ENCODE results near the gene SEPSECS.

The SEPSECS gene

DNA sequence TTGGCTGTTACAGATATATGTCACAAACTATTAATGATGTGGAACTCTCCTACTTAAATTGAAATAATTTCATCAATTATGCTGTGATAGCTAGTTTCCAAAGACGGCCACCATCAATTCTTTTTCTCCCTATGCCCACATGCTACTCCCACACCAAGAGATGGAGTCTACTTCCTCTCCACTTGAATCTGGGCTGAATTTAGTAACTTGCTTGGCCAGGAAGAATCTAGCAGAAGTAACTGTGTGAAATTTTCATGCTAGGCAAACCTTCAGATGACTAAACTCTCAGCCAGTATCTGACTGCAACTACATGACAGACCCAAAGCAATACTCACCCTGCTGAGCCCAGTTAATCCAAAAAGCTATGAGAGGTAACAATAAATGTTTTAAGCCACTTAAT, 3.2 kb downstream of the SEPSECS start:
- DNase-seq (ENCODE audit: low read depth in 3 of 3, low spot score in 1 of 3) = no peak

DNA sequence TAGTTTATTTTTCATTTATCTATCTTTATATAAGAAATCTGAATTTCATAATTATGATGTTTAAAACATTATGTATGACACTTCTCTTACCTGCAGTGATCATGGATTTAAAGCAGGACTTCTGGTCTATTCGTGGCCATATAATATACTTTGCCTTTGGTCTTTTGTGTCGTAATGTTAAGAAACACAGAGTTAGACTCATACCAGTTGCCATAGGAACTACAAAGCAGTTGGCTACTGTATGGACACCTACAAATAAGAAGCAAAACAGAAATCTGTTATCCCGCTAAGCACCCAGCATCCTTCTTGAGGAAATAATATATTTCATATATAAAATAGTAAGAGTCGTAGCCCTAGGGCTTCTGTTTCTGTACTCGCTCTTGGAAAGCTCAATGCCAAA, 4.3 kb downstream of the SEPSECS start:
- DNase-seq (ENCODE audit: low read depth in 3 of 3, low spot score in 1 of 3) = no peak

DNA sequence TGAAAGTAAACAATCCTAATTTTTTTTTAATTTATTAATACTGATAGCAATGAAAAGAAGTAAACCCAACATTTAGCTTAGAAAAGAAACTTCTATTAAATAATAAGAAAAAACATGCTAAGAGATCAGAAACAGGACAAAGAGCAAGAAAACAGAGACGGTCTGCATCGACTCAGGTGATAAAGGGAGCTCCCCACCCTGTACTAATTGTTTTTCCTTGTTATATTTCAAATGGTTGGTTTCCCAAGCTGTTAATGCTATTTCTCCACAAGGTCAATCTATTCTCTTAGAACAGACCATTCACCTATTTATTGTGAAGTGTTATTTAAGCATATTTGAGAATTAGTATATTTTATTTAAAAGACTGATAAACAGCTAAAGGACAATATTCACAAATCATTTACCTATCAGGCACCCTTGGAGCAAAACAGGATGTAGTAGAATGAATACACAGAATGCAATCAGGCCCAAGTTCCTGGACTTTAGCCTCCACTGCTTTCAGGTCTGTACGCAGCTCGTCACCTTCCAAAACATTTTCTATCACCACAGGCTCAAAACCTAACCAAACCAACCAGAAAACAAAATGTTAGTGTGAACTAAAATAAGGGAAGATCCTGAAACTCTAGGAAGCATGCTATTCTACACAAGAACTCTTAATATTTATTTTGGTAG, 5.5 kb downstream of the SEPSECS start:
- no peak for DNase-seq (ENCODE audit: low read depth in 3 of 3, low spot score in 1 of 3)

DNA sequence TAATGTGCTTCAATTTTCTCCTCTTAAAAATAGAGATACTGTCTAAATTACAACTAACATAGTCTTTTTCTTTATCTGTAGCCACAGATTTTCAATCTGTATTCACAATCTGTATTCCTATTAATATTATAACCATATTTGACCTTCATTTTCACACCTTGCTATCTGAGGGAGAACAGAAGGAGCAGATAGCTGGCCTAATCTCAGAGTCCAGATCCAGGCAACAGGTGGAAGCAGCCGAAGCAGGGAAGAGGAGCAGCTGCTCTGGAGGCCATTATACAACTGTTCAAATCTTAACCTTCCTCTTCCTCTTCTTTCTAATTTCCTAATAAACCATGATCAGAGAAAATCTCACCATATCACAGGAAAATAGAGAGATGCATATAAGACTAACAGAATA, 14.2 kb downstream of the SEPSECS start:
- DNase-seq (ENCODE audit: low read depth in 3 of 3, low spot score in 1 of 3) = no peak

DNA sequence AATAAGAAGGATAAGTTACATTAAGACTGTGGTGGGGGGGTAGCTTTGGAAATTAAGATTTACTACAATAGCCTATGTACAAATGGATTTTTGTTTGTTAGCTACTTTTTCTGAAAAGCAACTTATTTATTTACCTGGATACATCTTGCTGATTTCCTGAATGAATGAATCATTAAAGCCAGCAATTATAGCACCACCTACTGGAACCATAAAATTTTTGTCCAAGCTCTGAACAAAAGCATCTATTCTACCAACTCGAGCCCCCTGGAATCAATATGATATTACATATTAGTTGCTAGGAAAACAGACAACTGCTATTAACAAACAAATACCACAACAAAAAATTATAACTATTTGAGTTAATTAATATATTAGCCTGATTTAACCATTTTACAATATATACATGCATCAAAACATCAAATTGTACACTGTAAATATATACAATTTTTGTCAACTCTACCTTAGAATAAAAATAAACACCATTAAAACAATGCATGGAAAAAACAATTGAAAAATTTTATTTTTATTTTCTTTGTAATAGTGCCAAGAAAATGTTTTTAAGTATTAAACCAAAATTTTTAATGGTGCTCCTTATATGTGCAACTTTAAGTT, 15.3 kb downstream of the SEPSECS start:
- no peak for DNase-seq (ENCODE audit: low read depth in 3 of 3, low spot score in 1 of 3)

DNA sequence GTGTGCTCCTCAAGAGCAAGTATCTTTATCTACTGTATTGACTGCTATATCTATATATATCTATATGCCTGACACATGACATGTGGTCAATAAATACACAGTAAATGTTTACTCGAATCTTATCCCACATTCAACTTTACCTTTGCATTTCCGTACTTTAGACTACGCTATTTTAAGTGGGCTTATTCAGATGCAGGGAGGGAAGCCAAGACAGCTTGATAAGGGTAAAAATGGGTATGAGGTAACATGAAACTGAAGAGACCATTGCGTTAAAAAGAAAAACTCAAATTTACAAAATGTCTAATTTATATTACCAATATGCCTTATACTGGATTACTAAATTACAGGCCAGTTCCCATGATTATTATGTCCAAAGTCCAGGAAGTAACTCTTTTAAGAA, 17.8 kb downstream of the SEPSECS start:
- no peak for DNase-seq (ENCODE audit: low read depth in 3 of 3, low spot score in 1 of 3)

DNA sequence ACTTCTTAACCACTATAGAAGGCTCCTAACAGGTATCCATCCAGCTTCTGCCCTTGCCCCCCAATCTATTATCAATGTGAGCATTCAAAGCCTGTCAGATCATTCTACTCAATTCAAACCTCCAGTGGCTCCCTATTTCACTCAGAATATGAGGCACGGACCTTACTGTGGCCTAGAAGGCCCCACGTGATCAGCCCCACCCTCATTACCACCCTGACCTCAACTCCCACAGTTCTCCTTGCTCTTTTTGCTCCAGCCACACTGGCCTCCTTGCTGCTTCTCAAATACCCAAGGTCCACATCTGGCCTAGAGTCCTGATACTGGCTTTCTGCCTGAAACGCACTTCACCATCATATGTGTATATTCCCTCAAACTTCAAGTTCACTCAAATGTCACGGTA, 18.7 kb downstream of the SEPSECS start:
- DNase-seq (ENCODE audit: low read depth in 3 of 3, low spot score in 1 of 3) = no peak

DNA sequence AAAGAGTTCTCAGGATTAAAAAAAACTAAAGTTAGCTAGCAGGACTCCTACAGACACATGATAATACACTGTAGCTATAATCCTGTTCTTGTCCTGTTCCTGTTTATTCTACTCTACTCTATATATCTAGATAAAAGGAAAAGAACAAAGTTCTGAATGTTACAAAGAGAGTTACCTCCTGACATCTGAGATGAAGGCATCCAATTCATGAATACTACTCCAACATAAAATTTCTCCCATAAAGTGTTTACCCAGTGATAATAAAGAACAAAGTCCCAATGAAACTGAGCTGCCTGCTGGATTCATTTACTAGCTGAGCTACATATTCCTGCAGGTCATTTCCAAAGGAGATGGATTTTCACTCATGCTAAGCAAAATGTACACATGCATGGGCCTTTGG, 27.1 kb downstream of the SEPSECS start:
- DNase-seq (ENCODE audit: low read depth in 3 of 3, low spot score in 1 of 3) = no peak

DNA sequence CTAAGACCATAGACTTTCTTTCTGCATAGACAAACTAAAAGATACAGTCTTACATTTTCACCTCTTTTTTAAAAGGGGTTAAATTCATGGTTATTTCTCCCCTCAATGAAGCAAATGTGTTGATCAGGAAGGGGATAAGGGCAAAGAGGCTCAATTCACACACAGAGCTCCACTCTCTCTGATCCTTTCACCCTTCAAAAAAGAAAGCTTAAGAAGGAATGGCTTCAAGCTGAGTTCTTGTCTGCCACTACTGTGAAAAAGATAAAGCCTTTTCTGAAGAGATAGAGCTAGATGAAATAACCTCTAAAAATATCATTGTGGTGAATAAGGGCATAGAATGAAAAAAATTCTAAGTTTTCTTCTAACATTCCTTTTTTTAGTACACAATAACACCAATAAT, 28.3 kb downstream of the SEPSECS start:
- no peak for DNase-seq (ENCODE audit: low read depth in 3 of 3, low spot score in 1 of 3)

DNA sequence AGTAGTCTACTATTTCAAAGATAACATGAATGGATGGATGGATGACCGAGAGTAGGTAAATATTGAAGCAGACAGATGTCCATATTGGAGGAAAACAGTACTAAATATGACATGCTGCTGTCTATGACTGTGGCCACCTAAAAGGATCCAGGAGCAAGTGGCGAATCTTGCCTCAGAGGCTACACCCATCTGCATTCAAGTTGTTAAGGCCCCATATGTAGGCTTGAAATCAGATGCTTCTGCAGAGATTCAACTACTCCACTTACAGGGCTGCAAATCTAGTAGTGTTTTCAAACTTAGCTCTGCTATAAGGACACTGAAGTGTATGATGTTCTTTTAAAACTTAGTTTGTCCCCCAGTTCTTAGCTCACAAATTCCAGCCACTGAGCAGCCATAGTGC, 28.9 kb downstream of the SEPSECS start:
- no peak for DNase-seq (ENCODE audit: low read depth in 3 of 3, low spot score in 1 of 3)

DNA sequence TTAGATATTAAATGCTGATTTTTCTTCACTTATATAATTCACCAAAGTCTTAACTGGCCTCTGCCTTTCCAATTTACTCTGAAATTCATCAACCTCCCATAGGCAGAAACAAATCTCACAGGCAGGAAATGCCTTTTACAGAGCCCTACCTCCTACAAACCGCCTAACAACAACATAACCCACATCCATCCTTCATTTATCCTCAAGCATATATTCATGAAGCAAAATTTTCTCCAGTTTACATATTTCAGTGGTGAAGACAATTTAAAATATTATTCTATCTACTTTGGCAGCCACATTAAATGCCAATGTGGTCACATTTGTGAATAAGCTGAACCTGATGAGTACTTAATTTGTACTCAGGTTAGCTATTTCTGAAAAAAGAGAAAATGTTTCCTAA, 30.3 kb downstream of the SEPSECS start:
- no peak for DNase-seq (ENCODE audit: low read depth in 3 of 3, low spot score in 1 of 3)

DNA sequence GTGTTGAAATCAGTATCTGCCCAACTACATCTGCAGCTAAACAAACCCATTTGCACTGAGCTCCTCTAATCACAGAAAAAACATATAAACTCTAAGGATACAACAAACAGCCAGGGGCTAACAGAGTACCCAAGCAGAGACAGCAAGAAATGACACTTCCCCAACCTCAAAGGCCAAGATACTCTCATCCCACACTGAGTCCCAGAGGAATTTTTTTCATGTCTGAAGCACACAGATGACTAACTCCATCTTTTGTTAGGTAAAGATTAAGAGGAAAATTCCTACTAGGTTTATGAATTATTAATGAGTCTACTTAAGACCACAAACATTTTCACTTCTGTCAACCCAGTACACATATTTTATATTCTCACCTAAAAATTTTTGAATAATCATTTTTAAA, 31.6 kb downstream of the SEPSECS start:
- DNase-seq (ENCODE audit: low read depth in 3 of 3, low spot score in 1 of 3) = no peak

DNA sequence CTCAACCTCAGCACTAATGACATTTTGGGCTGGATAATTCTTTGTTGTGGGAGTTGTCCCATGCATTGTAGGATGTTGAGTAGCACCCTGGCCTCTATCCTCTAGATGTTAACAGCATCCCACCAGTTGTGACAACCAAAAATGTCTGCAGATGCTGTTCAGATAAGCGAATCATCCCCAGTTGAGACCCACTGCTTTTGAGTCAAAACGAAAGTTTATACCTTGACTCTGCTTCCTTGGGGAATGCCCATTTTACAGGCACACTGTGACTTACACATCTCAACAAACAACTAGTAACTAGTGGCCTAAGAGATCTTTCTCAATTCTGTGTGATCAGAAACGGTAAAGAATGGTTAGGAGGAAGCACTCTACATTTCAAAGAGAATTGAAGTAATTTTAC, 37.0 kb downstream of the SEPSECS start:
- no peak for DNase-seq (ENCODE audit: low read depth in 3 of 3, low spot score in 1 of 3)

DNA sequence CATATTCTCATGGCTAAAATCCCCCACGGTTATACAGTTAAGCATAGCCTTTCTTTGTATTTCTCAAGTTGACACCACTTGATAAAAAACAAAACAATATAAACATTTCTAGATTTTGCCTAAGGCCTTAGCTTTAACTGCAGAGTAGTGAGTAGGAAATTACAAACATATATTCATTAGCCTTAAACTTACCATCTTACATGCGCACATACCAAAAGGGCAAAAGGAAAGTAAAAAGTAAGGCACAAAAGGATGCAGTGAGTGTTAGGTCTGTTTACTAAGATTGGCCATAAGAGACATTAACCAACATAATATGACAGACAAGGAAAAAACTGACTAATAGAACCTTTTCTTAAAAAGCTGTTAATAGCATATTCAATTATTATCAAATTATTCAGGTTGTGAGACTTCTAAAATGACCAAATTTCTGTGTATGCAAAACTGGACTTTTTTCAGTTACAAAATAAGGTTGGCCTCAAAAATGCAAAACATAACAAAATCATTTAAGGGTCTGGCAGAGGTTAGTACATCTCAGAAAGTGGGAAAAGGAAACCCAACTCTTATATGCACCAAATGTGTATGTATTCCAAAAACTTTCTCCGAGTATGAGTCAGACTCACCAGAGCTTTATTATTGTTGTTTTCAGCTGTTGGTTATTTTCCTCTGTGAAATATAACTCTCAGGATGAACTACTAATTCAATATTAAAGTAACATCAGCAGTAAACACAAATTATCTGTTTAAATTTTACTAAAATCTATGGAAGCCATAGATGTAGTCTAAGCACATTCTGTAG, 39.9 kb downstream of the SEPSECS start:
- no peak for DNase-seq (ENCODE audit: low read depth in 3 of 3, low spot score in 1 of 3)

DNA sequence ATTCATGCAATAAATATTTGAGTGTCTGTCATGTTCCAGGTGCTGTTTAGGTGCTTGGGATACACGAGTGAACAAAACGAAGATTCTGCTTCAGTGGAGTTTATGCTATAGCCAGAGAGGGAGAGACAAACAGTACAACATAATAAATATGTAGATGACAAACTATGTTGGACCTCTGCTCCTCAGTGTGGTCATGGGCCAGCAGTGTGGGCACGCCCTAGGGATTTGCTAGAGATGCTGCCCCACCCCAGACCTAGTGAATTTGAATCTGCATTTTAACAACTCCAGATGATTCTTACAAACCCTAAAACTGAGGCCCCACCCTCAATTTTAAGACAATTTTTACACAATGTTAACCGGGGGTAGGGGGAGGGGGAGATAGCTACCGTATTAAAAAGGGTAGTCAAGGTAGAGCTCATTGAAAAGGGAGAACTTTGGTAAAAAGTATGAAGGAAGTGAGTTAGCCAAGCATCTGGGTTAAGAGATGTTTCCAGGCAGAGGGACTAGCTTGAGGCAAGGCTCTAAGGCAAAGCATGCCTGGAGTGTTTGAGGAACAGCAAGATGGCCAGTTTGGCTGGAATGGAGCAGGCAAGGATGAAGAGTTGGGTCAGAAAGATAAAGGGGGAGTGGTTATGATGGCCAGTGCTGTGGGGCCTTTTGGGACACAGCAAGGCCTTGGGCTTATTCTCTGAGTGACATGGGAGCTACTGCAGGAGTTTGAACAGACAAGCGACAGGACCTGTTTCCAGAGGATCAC, 42.4 kb downstream of the SEPSECS start:
- no peak for DNase-seq (ENCODE audit: low read depth in 3 of 3, low spot score in 1 of 3)

DNA sequence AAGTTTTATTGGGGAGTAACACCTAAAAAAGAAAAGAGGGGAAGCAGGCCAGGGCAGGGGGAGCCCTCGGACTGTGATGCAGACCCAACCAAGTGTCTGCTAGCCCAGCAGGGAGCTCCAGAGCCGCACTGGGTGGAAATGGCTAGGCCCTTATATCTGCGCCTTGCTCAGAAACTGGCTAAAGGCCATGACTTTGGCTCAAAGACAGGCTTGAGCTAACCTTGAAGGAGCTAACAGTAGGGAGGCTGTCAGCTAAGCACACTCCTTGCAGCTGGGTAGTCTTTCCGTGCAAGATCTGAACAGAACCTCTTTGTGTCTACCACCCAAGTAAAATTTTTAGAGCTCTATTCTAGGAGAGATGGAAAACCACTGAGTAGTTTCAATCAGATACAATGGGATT, 43.0 kb downstream of the SEPSECS start:
- no peak for DNase-seq (ENCODE audit: low read depth in 3 of 3, low spot score in 1 of 3)

DNA sequence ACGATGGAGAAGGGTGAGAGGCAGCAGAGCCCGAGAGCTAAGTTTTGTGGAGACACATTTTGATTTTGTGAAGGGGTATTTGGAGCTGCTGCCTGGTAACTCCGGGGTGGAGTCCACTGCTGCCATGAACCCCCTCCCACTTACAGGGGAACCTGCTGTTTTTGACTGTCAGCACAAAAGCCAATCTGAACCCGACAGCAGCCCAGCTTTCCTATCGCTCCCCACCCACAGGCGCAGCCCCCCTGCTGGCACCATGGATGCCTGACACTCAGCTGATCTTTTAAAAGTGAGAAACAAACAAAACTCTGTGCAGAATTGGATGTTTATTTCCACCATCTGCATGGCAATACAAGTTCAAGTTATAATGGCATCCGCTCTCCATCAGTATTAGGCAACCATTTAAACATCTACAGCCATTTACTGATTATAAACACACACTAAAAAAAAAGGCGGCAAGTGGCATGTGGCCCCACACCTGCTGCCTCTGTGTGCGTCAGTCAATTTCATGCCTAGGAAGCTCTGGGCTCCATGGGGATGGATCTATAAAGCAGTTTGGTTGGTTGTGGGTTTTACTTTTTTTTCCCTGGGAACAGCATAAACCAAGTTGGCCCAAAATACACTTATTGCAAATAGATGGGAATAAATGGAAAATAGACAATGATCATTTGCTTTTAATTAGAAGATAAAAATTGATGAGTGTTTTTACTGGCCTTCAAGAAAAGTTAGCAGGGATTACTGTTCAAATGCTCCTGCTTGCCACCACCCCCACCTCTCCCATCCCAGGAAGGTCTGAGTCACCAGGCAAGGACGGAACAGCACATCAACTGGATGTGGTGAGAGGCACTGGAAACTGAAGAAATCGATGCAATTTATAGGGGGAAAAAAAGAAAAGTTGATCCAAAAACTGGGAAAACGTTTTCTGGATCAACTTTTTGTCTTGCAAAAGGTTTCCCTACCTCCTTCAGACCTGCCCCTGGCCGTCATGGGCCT, 46.0 kb downstream of the SEPSECS start:
- DNase-seq (ENCODE audit: low read depth in 3 of 3, low spot score in 1 of 3) = no peak

DNA sequence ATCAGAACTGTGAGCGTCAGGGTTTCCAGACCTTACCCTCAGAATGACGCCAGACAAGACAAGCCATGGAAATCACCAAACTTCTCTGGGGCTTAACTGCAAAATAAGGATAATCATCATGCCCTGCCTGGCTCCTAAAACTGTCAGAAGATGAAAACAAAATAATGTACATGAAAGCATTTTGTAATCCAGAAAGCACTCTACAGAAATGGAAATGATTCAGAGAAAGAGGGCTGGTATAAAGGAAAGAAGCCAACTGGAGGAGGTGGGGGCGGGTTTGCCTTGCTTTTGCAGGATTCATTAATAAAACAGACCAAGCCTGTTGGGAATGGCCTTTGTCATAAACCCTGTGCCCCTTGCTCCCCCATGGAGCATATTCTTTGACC, 47.3 kb downstream of the SEPSECS start:
- DNase-seq (ENCODE audit: low read depth in 3 of 3, low spot score in 1 of 3) = no peak

DNA sequence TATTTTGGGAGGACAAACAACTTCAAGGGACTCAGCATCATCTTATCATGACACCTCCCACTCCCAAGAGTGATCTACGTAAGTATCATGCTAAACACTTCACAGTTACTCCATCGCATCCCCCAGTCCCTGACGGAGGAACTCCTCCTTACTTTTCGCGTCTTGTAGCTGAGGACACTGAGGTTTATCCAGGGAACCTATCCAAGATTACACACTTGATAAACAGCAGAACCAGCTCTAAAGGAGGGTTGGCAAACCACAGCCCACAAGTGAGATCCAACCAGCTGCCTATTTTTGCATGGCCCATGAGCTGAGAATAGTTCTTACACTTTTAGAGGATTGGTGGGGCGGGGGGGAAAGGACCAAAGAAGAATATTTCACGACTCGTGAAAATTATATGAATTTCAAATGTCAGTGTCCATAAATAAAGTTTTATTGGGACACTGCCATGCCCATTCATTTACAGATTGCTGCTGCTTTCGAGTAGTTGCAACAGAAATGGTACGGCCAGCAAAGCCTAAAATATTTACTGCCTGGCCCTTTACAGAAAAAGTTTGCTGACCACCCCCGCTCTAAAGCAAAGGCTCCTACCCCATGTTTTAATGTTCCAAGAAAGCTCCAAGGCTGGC, 47.8 kb downstream of the SEPSECS start:
- no peak for DNase-seq (ENCODE audit: low read depth in 3 of 3, low spot score in 1 of 3)

DNA sequence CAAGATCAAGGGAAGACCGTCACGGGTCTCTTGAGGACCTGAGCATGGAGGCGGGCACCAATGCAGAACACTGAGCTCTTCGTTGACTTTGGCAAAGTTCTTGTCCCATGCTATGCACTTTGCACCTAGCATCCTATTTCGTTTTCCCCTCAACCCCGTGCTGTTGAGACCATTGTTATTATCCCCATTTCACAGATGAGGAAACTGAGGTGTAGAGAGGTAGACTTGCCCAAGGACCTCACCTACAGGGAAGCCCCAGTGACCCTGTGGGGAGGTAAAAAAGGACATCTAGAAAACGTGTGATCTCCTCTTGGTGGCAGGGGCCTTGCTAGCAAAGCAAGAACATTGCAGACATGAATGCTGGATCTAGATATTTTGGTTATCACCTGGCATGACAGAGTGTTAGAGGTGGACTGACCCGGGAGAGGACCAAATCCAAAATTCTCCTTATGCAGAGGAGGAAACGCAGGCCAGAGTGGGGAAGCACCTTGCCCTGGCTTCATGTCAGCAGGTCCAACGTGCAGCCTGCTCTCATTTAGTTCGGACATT, 48.5 kb downstream of the SEPSECS start:
- no peak for DNase-seq (ENCODE audit: low read depth in 3 of 3, low spot score in 1 of 3)
